Rectal smooth muscle tissue (tissue), 1 donor: Measurements from ENCODE around the gene HSD17B13.

Experiments
- H3K27ac ChIP-seq: one replicate; pipeline ENCODE4 v1.7.0; 2013; ENCODE audit warnings: low read depth, low read length, inconsistent platforms
- H3K27me3 ChIP-seq: one replicate; pipeline ENCODE4 v1.7.0; 2013; ENCODE audit warnings: low read length; ENCODE audit not compliant: control insufficient read depth, insufficient read depth
- H3K36me3 ChIP-seq: one replicate; pipeline ENCODE4 v1.7.0; 2013; ENCODE audit warnings: low read length; ENCODE audit not compliant: control insufficient read depth, insufficient read depth
- H3K4me1 ChIP-seq: one replicate; pipeline ENCODE4 v1.7.0; 2013; ENCODE audit warnings: low read length; ENCODE audit not compliant: control insufficient read depth, insufficient read depth
- H3K4me3 ChIP-seq: one replicate; pipeline ENCODE4 v1.7.0; 2013; ENCODE audit warnings: low read length
- H3K9ac ChIP-seq: one replicate; pipeline ENCODE4 v1.7.0; 2013; ENCODE audit warnings: low read length

The HSD17B13 gene

GRCh38 chr4:87322754-87323153, at the start of gene HSD17B13:
Gene HSD17B13, minus strand, starts transcription at chr4:87322882. Its CDS starts 41 bp downstream, at chr4:87322841.
- Histone ChIP-seq H3K36me3 (no peaks in the 10 kb centered on the region), H3K27ac (no peak within 1 kb of the TSS), H3K4me1 (no peaks in the 10 kb centered on the region), H3K9ac (no peak within 1 kb of the TSS), H3K4me3 (no peak within 1 kb of the TSS), H3K27me3 (no peaks in the 10 kb centered on the region)

- Histone ChIP-seq H3K4me3 (no peak overlapping the region), H3K27me3 (no peaks in the 10 kb centered on the region), H3K36me3 (peaks cover 7% of the 10 kb centered on the region), H3K27ac (no peak overlapping the region), H3K4me1 (no peaks in the 10 kb centered on the region), H3K9ac (no peak overlapping the region)
Measured at GRCh38 chr4:87370068-87370467, 47.4 kb upstream of the HSD17B13 start.

GRCh38 chr4:87366521-87367162, 44.0 kb upstream of the HSD17B13 start:
- Histone ChIP-seq H3K27ac (no peak overlapping the region), H3K9ac (no peak overlapping the region), H3K36me3 (peaks cover 13% of the 10 kb centered on the region), H3K27me3 (no peaks in the 10 kb centered on the region), H3K4me3 (no peak overlapping the region), H3K4me1 (no peaks in the 10 kb centered on the region)

GRCh38 chr4:87365348-87365747, 42.7 kb upstream of the HSD17B13 start:
- H3K4me1 ChIP-seq, result no peaks in the 10 kb centered on the region
- H3K9ac ChIP-seq, result no peak overlapping the region
- no peak overlapping the region for H3K27ac ChIP-seq
- peaks cover 11% of the 10 kb centered on the region for H3K36me3 ChIP-seq
- H3K4me3 ChIP-seq, result no peak overlapping the region
- no peaks in the 10 kb centered on the region for H3K27me3 ChIP-seq

GRCh38 chr4:87363552-87363951, 40.9 kb upstream of the HSD17B13 start:
- no peak overlapping the region for H3K9ac ChIP-seq
- H3K4me3 ChIP-seq, result no peak overlapping the region
- no peak overlapping the region for H3K27ac ChIP-seq
- H3K4me1 ChIP-seq, result no peaks in the 10 kb centered on the region
- peaks cover 11% of the 10 kb centered on the region for H3K36me3 ChIP-seq
- no peaks in the 10 kb centered on the region for H3K27me3 ChIP-seq

- H3K4me3 ChIP-seq, result no peak overlapping the region
- no peak overlapping the region for H3K9ac ChIP-seq
- peaks cover 11% of the 10 kb centered on the region for H3K36me3 ChIP-seq
- H3K27me3 ChIP-seq, result no peaks in the 10 kb centered on the region
- H3K4me1 ChIP-seq, result no peaks in the 10 kb centered on the region
- no peak overlapping the region for H3K27ac ChIP-seq
Measured at GRCh38 chr4:87360338-87360935, 37.8 kb upstream of the HSD17B13 start.

GRCh38 chr4:87359258-87359657, 36.6 kb upstream of the HSD17B13 start:
- no peak overlapping the region for H3K9ac ChIP-seq
- no peak overlapping the region for H3K4me3 ChIP-seq
- H3K27ac ChIP-seq, result no peak overlapping the region
- H3K27me3 ChIP-seq, result no peaks in the 10 kb centered on the region
- H3K4me1 ChIP-seq, result no peaks in the 10 kb centered on the region
- H3K36me3 ChIP-seq, result peaks cover 8% of the 10 kb centered on the region

GRCh38 chr4:87356832-87357526, 34.3 kb upstream of the HSD17B13 start:
- peaks cover 3% of the 10 kb centered on the region for H3K36me3 ChIP-seq

GRCh38 chr4:87354168-87355102, 31.8 kb upstream of the HSD17B13 start:
- Histone ChIP-seq H3K27me3 (no peaks in the 10 kb centered on the region), H3K27ac (no peak overlapping the region), H3K4me1 (no peaks in the 10 kb centered on the region), H3K9ac (no peak overlapping the region), H3K4me3 (no peak overlapping the region), H3K36me3 (peaks cover 3% of the 10 kb centered on the region)

More at GRCh38 chr4:87356832-87357526, 34.3 kb upstream of the HSD17B13 start:
- H3K4me1 ChIP-seq, result no peaks in the 10 kb centered on the region
- H3K4me3 ChIP-seq, result no peak overlapping the region
- H3K9ac ChIP-seq, result no peak overlapping the region
- H3K27me3 ChIP-seq, result no peaks in the 10 kb centered on the region
- H3K27ac ChIP-seq, result no peak overlapping the region

- no peaks in the 10 kb centered on the region for H3K27me3 ChIP-seq
Measured at GRCh38 chr4:87353592-87353991, 30.9 kb upstream of the HSD17B13 start.

GRCh38 chr4:87345139-87345538, 22.5 kb upstream of the HSD17B13 start:
- no peaks in the 10 kb centered on the region for H3K27me3 ChIP-seq
- H3K4me1 ChIP-seq, result no peaks in the 10 kb centered on the region
- H3K4me3 ChIP-seq, result no peak overlapping the region
- peaks cover 4% of the 10 kb centered on the region for H3K36me3 ChIP-seq
- H3K9ac ChIP-seq, result no peak overlapping the region
- H3K27ac ChIP-seq, result no peak overlapping the region

More at GRCh38 chr4:87353592-87353991, 30.9 kb upstream of the HSD17B13 start:
- Histone ChIP-seq H3K27ac (no peak overlapping the region), H3K4me1 (no peaks in the 10 kb centered on the region), H3K36me3 (peaks cover 3% of the 10 kb centered on the region), H3K9ac (no peak overlapping the region), H3K4me3 (no peak overlapping the region)

GRCh38 chr4:87342872-87343271, 20.2 kb upstream of the HSD17B13 start:
- no peak overlapping the region for H3K9ac ChIP-seq
- peaks cover 7% of the 10 kb centered on the region for H3K36me3 ChIP-seq
- no peak overlapping the region for H3K27ac ChIP-seq
- no peaks in the 10 kb centered on the region for H3K27me3 ChIP-seq
- no peaks in the 10 kb centered on the region for H3K4me1 ChIP-seq
- no peak overlapping the region for H3K4me3 ChIP-seq
